Measurements from ENCODE around the gene POLR1A. TPM values are rescaled to one million over a fixed set of nuclear protein-coding genes. Genes with fewer than 3 reads are reported as not detected.
A peak's percentile ranks its signal among the peaks of the same experiment; 100 is the strongest.

POLR1A gene
- total RNA-seq, 1 donor from 2014 or later = 17.2 TPM

GRCh38 chr2:86081724-86082123 lies 24.0 kb downstream of the POLR1A start:
- intact Hi-C loops (cut with DNase I) = loop anchor here (10.0 kb wide), 1 partner anchor 367 kb away; no protein-coding TSS in a partner anchor

GRCh38 chr2:86079981-86080911 lies 25.4 kb downstream of the POLR1A start:
- no peak for DNase-seq (ENCODE audit: extremely low spot score in 2 of 2)
- no peak for TF ChIP-seq POLR2A (IDR thresholded peaks at IDR 0.05)
- no peak for TF ChIP-seq POLR2AphosphoS5 (IDR thresholded peaks at IDR 0.05; ENCODE audit: insufficient read depth in 1 of 2, low read depth in 1 of 2)
- TF ChIP-seq CTCF (IDR thresholded peaks at IDR 0.05) = peak; percentile 52 to 74 (median 73)
- Histone ChIP-seq H3K4me3 (no peak overlapping the region), H3K27ac (no peak overlapping the region), H3K36me3 (peaks cover 0 to 8% of the 10 kb centered on the region in 2 donors), H3K4me1 (peaks cover 17% of the 10 kb centered on the region), H3K9me3 (no peaks in the 10 kb centered on the region), H3K27me3 (no peaks in the 10 kb centered on the region)
- intact Hi-C loops (cut with DNase I) = loop anchor here (10.0 kb wide), 2 partner anchors 85 to 365 kb away; no protein-coding TSS in a partner anchor

More at GRCh38 chr2:86081724-86082123, 24.0 kb downstream of the POLR1A start:
- Histone ChIP-seq H3K4me3 (no peak overlapping the region), H3K36me3 (peaks cover 0 to 15% of the 10 kb centered on the region in 2 donors), H3K9me3 (no peaks in the 10 kb centered on the region), H3K27ac (no peak overlapping the region), H3K4me1 (peaks cover 17% of the 10 kb centered on the region), H3K27me3 (no peaks in the 10 kb centered on the region)
- DNase-seq (ENCODE audit: extremely low spot score in 2 of 2) = no peak
- TF ChIP-seq POLR2AphosphoS5 (IDR thresholded peaks at IDR 0.05; ENCODE audit: insufficient read depth in 1 of 2, low read depth in 1 of 2) (no peak), POLR2A (IDR thresholded peaks at IDR 0.05) (no peak), CTCF (IDR thresholded peaks at IDR 0.05) (no peak)

GRCh38 chr2:86078774-86079545 lies 26.7 kb downstream of the POLR1A start:
- intact Hi-C loops (cut with DNase I) = loop anchor here (10.0 kb wide), 1 partner anchor 84 kb away; no protein-coding TSS in a partner anchor
- Histone ChIP-seq H3K4me3 (no peak overlapping the region), H3K27ac (no peak overlapping the region), H3K9me3 (no peaks in the 10 kb centered on the region), H3K27me3 (no peaks in the 10 kb centered on the region), H3K4me1 (peaks cover 17% of the 10 kb centered on the region), H3K36me3 (peaks cover 0 to 14% of the 10 kb centered on the region in 2 donors)
- TF ChIP-seq CTCF (IDR thresholded peaks at IDR 0.05) (peak; percentile 32 to 60 (median 44)), POLR2A (IDR thresholded peaks at IDR 0.05) (no peak)
- no peak for DNase-seq (ENCODE audit: extremely low spot score in 2 of 2)

- peaks cover 0 to 17% of the 10 kb centered on the region in 2 donors for H3K36me3 ChIP-seq
- intact Hi-C loops (cut with DNase I) = loop anchor here (10.0 kb wide), 1 partner anchor 81 kb away; no protein-coding TSS in a partner anchor
- H3K4me1 ChIP-seq = peaks cover 27% of the 10 kb centered on the region
- H3K4me3 ChIP-seq = no peak overlapping the region
- H3K27me3 ChIP-seq = no peaks in the 10 kb centered on the region
- H3K27ac ChIP-seq = no peak overlapping the region
- H3K9me3 ChIP-seq = no peaks in the 10 kb centered on the region
- TF ChIP-seq POLR2AphosphoS5 (IDR thresholded peaks at IDR 0.05; ENCODE audit: insufficient read depth in 1 of 2, low read depth in 1 of 2) (no peak), CTCF (IDR thresholded peaks at IDR 0.05) (no peak), POLR2A (IDR thresholded peaks at IDR 0.05) (no peak)
- no peak for DNase-seq (ENCODE audit: extremely low spot score in 2 of 2)
Observed at GRCh38 chr2:86075886-86076285, 29.8 kb downstream of the POLR1A start.
